Amniotic stem cell (primary cell): ENCODE results near the gene KATNAL1.
"Not testable (repeated sequence)": the region's sequence is repeated elsewhere in the genome, so short reads cannot be mapped to it uniquely, and the experiment has no call there.

Source experiments
- DNase-seq: peaks from one replicate; lab custom pipeline; 2025; lab: John Stamatoyannopoulos, UW

KATNAL1 gene

DNA sequence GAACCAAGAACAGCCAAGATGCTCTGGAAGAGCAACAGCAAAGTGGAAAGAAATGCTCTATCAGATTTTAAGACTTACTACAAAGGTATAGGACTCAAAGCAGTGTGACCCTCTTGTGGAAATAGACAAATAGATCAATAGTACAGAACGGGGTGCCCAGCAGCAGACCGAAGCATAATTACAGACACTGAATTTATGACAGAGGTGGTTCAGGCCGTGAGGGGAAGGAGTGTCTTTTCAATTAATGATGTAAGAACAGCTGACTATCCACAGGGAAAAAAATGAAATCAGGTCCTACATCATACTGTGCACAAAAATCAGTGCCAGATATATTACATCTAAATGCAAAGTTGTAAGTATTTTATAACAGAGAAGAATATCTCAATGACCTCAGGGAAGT lies 95.6 kb downstream of the KATNAL1 start:
- no peak for DNase-seq

DNA sequence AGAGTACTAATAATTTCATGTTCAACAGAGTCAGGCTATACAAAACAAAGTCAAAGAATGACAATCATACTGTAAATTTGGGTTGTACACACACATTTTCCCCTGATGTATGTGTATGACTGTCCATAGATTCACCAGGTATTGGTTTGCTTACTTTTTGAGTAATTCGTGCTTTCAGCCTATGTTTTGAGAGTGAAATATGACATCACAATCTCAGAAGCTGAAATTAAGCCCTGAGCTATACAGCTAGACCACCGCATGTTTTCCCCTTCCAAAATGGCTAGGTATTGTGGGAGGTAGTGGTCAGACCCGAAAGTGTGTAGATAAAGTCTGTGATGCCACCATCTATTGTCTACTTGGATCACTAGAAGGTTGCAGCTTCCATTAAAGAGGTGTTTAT lies 102.8 kb downstream of the KATNAL1 start:
- no peak for DNase-seq

- DNase-seq, result no peak
These were observed 111.3 kb downstream of the KATNAL1 start for GRCh38 chr13:30196025-30196424.

GRCh38 chr13:30194906-30195305 lies 112.4 kb downstream of the KATNAL1 start:
- DNase-seq, result no peak

GRCh38 chr13:30193279-30194234 lies 113.8 kb downstream of the KATNAL1 start:
- DNase-seq, result no peak

- DNase-seq, result no peak
These were observed 114.8 kb downstream of the KATNAL1 start for GRCh38 chr13:30192320-30193093.

GRCh38 chr13:30191491-30192100 lies 115.8 kb downstream of the KATNAL1 start:
- DNase-seq, result no peak

GRCh38 chr13:30186634-30187415 lies 120.5 kb downstream of the KATNAL1 start:
- no peak for DNase-seq

- DNase-seq, result no peak
These were observed 125.3 kb downstream of the KATNAL1 start for GRCh38 chr13:30181888-30182651.

GRCh38 chr13:30179597-30180276 lies 127.6 kb downstream of the KATNAL1 start:
- DNase-seq, result no peak

- DNase-seq, result no peak
These were observed 128.4 kb downstream of the KATNAL1 start for GRCh38 chr13:30178976-30179375.

DNA sequence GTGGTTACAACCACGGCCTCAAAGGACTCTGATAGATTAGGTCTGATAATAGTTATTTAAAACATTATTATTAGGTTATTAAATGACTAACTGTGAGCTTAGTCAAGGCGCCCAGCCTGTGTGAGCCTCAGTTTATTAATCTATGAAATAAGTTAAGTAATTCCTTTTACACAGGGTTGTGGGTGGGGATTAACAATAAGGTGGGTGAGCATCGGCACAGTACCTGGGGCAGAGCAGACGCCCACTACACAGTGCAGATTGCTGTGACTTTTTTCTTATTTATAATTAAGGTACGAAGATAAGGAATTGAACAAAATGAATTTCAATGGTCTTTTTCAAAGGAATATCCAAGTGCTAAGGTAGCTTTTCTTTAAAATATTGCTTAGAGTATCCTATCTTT lies 132.2 kb downstream of the KATNAL1 start:
- DNase-seq, result no peak

DNA sequence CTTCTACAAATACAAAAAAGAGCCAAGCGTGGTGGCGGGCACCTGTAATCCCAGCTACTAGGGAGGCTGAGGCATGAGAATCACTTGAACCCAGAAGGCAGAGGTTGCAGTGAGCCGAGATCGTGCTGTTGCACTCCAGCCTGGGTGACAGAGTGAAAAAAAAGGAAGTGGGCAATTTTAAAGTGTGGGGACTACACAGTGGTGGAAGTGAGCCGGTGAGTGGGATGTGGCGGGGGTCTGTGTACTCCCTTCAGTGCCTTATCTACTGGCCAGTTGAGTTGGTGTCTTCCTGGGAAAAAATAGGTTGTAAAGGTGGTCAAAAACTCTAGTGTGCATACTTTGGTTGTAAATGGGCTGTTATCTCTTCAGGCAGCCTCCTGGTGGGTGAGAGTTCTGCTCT lies 133.1 kb downstream of the KATNAL1 start:
- DNase-seq, result not testable (repeated sequence)

DNA sequence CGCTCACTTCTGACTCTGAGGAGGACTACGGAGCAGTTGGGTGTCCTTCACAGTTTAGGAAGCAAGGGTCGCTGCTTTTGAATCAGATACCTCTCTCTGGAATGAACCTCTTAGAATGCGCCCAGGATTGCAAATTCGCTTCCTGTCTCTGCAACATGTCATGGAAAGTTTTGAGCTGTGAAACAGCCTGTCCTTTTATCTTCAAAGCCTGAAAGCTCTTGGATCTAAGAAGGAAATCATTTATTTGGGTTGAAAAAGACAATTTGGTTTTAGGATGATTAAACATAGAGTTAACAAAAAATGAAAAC lies 134.1 kb downstream of the KATNAL1 start:
- DNase-seq, result no peak

- DNase-seq, result no peak
These were observed 134.6 kb downstream of the KATNAL1 start for GRCh38 chr13:30172593-30173302.

DNA sequence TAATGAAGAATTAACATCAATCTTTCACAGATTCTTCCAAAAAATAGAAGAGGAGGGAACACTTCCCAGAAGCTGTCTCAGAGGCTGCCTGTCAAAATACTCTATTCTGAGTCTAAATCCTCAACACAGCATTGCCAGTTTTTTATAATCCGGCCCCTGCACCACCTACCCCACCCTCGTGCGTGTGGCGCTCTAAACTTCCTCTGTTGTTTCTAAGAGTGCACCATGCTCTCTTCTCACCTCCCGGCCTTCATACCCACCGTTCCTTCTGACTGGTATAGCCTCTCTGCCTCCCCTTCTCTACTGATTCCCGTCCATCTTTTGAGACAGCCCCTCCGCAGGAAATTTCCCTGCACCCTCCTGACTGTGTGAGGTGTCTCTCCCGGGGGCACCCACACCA lies 136.8 kb downstream of the KATNAL1 start:
- DNase-seq, result no peak

GRCh38 chr13:30169442-30169841 lies 137.9 kb downstream of the KATNAL1 start:
- no peak for DNase-seq

- DNase-seq, result no peak
These were observed 141.6 kb downstream of the KATNAL1 start for GRCh38 chr13:30165796-30166195.

DNA sequence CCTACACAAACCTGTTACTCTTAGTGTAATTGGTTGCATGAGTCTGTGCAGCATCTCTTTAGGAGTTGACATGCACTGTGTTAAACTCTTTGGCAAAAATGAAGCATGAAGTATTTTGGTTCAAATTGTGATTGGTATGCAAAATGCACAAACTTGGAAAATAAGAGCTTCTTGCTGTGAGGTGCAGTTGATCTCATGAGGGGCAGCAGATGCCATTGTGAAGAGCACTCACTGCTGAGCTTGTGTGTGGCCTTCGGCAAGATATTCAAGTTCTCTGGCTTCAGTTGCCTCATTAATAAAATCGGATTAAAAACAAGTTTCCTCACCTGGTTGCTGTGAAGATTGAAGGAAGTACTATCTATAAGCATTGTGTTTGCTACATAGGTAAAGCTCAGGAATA lies 142.3 kb downstream of the KATNAL1 start:
- DNase-seq, result no peak

GRCh38 chr13:30164146-30164545 lies 143.2 kb downstream of the KATNAL1 start:
- no peak for DNase-seq
